Ovary (tissue), 3 donors: Measurements from ENCODE around the gene ANKRD39.

Experiments used
- EP300 ChIP-seq: sonication (generic); formaldehyde crosslinking; IDR thresholded peaks from one replicate; pipeline ENCODE4 v1.6.1; 2017; ENCODE audit warnings: antibody characterized with exemption
- POLR2A ChIP-seq: fragments of 450-650 bp; IDR thresholded peaks from one replicate; pipeline ENCODE4 v1.6.1; 2017; ENCODE audit warnings: antibody characterized with exemption, mild to moderate bottlenecking, moderate library complexity
- TF ChIP-seq, protein P1 (sequence below), 3 donors: fragments of 450-650 bp in 2 of 3; fragments of 200-600 bp in 1 of 3; IDR thresholded peaks; one replicate each; pipeline versions ENCODE4 v1.5.1 to v1.8.0; 2016 to 2022; ENCODE audit warnings: antibody characterized with exemption in 3 of 3, mild to moderate bottlenecking in 1 of 3
- donor health status: DM: no; HTN: no; CAD: no.

DNA sequence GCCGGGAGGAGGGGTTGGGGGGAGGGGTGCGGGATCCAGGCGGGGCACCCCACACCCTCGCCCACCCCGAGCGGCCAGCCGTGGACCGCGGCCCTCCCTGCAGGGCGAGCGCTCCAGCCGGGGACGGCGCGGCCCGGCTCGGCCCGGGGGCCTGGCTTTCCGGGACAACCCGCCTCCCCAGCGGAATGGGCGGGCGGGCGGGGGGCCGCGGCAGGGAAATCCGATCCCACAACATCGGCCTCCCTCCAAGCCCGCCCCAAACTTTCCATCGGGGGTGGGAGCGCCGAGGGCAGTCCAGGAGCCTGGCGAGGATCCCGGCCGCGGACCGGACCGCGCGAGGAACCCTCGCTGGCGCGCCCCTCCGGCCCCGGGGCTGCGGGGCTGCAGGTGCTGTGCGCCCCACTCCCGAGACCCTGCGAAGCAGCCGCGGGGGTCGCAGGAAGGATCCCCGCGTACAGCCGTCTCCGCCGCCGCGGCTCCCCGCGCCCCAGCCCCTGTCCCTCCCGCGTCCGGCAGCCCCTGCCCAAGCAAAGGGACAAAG, 11.5 kb upstream of the ANKRD39 start:
- TF ChIP-seq, protein P1, sequence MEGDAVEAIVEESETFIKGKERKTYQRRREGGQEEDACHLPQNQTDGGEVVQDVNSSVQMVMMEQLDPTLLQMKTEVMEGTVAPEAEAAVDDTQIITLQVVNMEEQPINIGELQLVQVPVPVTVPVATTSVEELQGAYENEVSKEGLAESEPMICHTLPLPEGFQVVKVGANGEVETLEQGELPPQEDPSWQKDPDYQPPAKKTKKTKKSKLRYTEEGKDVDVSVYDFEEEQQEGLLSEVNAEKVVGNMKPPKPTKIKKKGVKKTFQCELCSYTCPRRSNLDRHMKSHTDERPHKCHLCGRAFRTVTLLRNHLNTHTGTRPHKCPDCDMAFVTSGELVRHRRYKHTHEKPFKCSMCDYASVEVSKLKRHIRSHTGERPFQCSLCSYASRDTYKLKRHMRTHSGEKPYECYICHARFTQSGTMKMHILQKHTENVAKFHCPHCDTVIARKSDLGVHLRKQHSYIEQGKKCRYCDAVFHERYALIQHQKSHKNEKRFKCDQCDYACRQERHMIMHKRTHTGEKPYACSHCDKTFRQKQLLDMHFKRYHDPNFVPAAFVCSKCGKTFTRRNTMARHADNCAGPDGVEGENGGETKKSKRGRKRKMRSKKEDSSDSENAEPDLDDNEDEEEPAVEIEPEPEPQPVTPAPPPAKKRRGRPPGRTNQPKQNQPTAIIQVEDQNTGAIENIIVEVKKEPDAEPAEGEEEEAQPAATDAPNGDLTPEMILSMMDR (IDR thresholded peaks at IDR 0.05): no peak
- TF ChIP-seq POLR2A: peak; percentile 48
- TF ChIP-seq EP300: no peak
